Body of pancreas (tissue), 4 donors: ENCODE results near the gene ANAPC2. TPM values are rescaled to one million over a fixed set of nuclear protein-coding genes. Genes with fewer than 3 reads are reported as not detected.

Source experiments
- ATAC-seq: fragments of 150-250 bp; one replicate; pipeline ENCODE4 v1.9.1; 2016
- DNase-seq, 4 donors: peaks; one replicate each; pipeline ENCODE4 v3.0.0-alpha.2; 2019
- H3K27ac ChIP-seq, 4 donors: fragments of 200-600 bp; sonication (generic); 1 replicate in 3 of 4; 2 replicates in 1 of 4; pipeline versions ENCODE4 v1.5.1 to v1.6.1; 2016 to 2019; ENCODE audit warnings: mild to moderate bottlenecking in 1 of 4, mixed read lengths in 1 of 4, moderate library complexity in 1 of 4
- H3K27me3 ChIP-seq, 2 donors: fragments of 200-600 bp; sonication (generic); one replicate each; pipeline ENCODE4 v1.6.0; 2016; ENCODE audit warnings: mild to moderate bottlenecking in 1 of 2
- H3K36me3 ChIP-seq, 2 donors: fragments of 200-600 bp; sonication (generic); replicated peaks in 1 of 2; 2 replicates each; pipeline ENCODE4 v1.5.1; 2016; ENCODE audit warnings: low read depth in 2 of 2; ENCODE audit not compliant: insufficient read depth in 1 of 2
- H3K4me1 ChIP-seq: fragments of 200-600 bp; sonication (generic); one replicate; pipeline ENCODE4 v1.6.0; 2016
- H3K4me3 ChIP-seq, 2 donors: fragments of 200-600 bp; sonication (generic); 1 replicate in 1 of 2; 2 replicates in 1 of 2; pipeline ENCODE4 v1.5.1; 2016 to 2019
- H3K9me3 ChIP-seq, 3 donors: fragments of 200-600 bp; sonication (generic); 1 replicate in 2 of 3; 2 replicates in 1 of 3; pipeline ENCODE4 v1.5.1; 2016
- POLR2A ChIP-seq, 3 donors: fragments of 450-650 bp; IDR thresholded peaks; one replicate each; pipeline ENCODE4 v1.6.1; 2016; ENCODE audit warnings: antibody characterized with exemption in 3 of 3, mild to moderate bottlenecking in 2 of 3
- WGBS, 2 donors: methylation state at CpG; one replicate each; pipeline ENCODE4 v1.1.5; 2017; 5-methylcytosine and 5-hydroxymethylcytosine counted together
- intact Hi-C: fragments of 100-400 bp; cut with DNase I; formaldehyde crosslinking; loops from one replicate; pipeline ENCODE4 v1.15.1; 2023
- total RNA-seq, 2 donors: library from RNA; depleted of rRNA; stranded (reverse); fragments of >200 nt; gene quantifications; one replicate each; pipeline ENCODE4 v1.1.0, GENCODE V29; 2016
- TF ChIP-seq, protein P1 (sequence below), 7 experiments: fragments of 450-650 bp in 4 of 7; fragments of 200-600 bp in 3 of 7; sonication (generic) in 3 of 7; IDR thresholded peaks; one replicate each; pipeline ENCODE4 v1.5.1; 2016 to 2019; ENCODE audit warnings: antibody characterized with exemption in 7 of 7

The ANAPC2 gene
- 10 to 100 TPM; 24.1 to 51.7 TPM for total RNA-seq

DNA sequence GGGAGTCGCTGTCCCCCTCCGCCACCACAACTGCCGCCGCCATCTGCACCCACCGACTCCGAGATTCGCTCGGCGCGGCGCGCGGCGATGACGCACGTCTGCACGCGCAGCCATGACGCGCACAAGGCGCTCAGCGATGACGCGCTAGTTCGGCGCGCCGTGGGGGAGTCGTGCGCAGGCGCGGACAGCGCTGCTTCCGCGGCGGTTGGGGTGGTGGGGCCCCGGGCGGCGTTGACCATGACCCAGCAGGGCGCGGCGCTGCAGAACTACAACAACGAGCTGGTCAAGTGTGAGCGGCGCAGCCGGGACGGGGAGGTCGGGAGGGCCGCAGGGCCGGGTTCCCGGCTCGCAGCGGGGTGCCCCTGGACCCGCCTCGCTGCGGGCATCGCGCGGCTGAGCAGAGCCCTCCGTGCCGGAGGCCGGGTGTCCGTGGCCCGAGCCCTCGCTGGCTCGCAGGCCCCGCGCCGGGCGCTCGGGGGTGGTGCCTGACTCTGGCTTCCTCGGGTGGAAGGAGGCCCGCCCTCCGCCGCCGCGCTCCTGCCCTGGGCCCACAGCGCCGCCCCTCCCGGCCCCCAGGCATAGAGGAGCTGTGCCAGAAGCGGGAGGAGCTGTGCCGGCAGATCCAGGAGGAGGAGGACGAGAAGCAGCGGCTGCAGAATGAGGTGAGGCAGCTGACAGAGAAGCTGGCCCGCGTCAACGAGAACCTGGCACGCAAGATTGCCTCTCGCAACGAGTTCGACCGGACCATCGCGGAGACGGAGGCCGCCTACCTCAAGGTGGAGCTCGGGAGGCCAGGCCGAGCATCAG is at the start of gene ANAPC2, which contains the start of gene SSNA1:
Gene ANAPC2 (minus strand): TSS at position 71 of the 807 bp plus-strand sequence. CDS start 28 bp downstream, at position 43.
Gene SSNA1 (plus strand): TSS at position 187 of the 807 bp plus-strand sequence. CDS start 51 bp downstream, at position 238.
- intact Hi-C loops, result no loop called here
- DNase-seq, result peak; percentile 94
- Histone ChIP-seq H3K9me3 (no peaks in the 10 kb centered on the region), H3K27me3 (no peaks in the 10 kb centered on the region), H3K27ac (peak within 1 kb of the TSS; percentile 93 to 99 (median 95)), H3K4me1 (peaks cover 74% of the 10 kb centered on the region), H3K36me3 (peaks cover 3 to 6% of the 10 kb centered on the region in 2 donors), H3K4me3 (peak within 1 kb of the TSS; percentile 79 to 90)
- TF ChIP-seq, protein P1, sequence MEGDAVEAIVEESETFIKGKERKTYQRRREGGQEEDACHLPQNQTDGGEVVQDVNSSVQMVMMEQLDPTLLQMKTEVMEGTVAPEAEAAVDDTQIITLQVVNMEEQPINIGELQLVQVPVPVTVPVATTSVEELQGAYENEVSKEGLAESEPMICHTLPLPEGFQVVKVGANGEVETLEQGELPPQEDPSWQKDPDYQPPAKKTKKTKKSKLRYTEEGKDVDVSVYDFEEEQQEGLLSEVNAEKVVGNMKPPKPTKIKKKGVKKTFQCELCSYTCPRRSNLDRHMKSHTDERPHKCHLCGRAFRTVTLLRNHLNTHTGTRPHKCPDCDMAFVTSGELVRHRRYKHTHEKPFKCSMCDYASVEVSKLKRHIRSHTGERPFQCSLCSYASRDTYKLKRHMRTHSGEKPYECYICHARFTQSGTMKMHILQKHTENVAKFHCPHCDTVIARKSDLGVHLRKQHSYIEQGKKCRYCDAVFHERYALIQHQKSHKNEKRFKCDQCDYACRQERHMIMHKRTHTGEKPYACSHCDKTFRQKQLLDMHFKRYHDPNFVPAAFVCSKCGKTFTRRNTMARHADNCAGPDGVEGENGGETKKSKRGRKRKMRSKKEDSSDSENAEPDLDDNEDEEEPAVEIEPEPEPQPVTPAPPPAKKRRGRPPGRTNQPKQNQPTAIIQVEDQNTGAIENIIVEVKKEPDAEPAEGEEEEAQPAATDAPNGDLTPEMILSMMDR (IDR thresholded peaks at IDR 0.05), result peak in 4 of 7 experiments; percentile 49 to 63 (median 54)
- peak; percentile 86 to 87 (median 86) for TF ChIP-seq POLR2A (IDR thresholded peaks at IDR 0.05)
- 0% methylated on average over 6 to 94 of the region's 98 CpGs for WGBS, 2 donors
- ATAC-seq, result peak; percentile 87

GRCh38 chr9:137236936-137237421 is 48.6 kb upstream of the ANAPC2 start:
- ATAC-seq, result no peak
- Histone ChIP-seq H3K4me1 (peaks cover 37% of the 10 kb centered on the region), H3K27me3 (peaks cover 0 to 14% of the 10 kb centered on the region in 2 donors), H3K9me3 (no peaks in the 10 kb centered on the region), H3K27ac (peak overlapping the region in 2 of 4 donors; percentile 4 to 36), H3K36me3 (no peaks in the 10 kb centered on the region), H3K4me3 (no peak overlapping the region)
- intact Hi-C loops, result no loop called here
- TF ChIP-seq, protein P1 (IDR thresholded peaks at IDR 0.05), result no peak
- no peak for TF ChIP-seq POLR2A (IDR thresholded peaks at IDR 0.05)
- no peak for DNase-seq
- 35% methylated on average over 11 of the region's 11 CpGs; no CpG with 5 or more reads in 1 of the 2 donors for WGBS, 2 donors

DNA sequence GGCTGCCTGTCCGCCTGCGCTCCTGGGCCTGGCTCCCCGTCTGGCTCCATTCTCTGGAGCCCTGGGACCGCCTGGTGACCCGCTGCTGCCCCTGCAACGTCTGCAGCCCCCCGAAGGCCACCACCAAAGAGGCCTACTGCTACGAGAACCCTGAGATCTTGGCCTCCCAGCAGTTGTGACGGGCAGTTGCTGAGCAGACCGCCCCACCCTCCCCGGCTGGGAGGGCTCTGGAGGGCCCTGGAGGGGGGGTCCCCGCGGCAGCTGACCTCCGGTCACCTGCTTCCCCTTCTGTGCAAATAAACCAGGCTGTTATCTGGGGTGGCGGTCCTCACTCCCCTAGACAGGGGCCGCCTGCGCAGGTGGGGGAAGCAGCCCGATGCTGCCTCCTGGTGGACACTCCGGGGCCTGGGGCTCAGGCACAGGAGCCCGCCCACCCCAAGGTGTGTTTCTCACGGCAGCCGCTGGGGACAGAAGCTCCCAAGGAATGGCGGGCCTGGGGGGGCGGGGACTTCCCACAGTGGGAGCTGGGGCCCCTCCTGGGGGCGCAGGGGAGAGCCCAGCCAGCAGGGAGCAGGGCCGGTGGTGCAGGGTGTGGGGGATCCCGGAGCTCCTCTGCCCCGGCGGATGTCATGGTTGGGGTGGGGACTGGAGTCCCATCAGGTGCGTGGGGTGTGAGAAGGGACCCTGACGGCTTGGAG is 48.0 kb upstream of the ANAPC2 start:
- WGBS, 2 donors, result 14% methylated on average over 26 of the region's 31 CpGs; no CpG with 5 or more reads in 1 of the 2 donors
- Histone ChIP-seq H3K4me1 (peaks cover 37% of the 10 kb centered on the region), H3K4me3 (no peak overlapping the region), H3K36me3 (no peaks in the 10 kb centered on the region), H3K27ac (peak overlapping the region in 2 of 4 donors; percentile 4 to 36), H3K9me3 (no peaks in the 10 kb centered on the region), H3K27me3 (peaks cover 0 to 14% of the 10 kb centered on the region in 2 donors)
- ATAC-seq, result peak; percentile 37
- TF ChIP-seq, protein P1 (IDR thresholded peaks at IDR 0.05), result peak; percentile 99 to 100 (median 100)
- no peak for TF ChIP-seq POLR2A (IDR thresholded peaks at IDR 0.05)
- intact Hi-C loops, result no loop called here
- peak; percentile 89 to 93 (median 91) for DNase-seq

DNA sequence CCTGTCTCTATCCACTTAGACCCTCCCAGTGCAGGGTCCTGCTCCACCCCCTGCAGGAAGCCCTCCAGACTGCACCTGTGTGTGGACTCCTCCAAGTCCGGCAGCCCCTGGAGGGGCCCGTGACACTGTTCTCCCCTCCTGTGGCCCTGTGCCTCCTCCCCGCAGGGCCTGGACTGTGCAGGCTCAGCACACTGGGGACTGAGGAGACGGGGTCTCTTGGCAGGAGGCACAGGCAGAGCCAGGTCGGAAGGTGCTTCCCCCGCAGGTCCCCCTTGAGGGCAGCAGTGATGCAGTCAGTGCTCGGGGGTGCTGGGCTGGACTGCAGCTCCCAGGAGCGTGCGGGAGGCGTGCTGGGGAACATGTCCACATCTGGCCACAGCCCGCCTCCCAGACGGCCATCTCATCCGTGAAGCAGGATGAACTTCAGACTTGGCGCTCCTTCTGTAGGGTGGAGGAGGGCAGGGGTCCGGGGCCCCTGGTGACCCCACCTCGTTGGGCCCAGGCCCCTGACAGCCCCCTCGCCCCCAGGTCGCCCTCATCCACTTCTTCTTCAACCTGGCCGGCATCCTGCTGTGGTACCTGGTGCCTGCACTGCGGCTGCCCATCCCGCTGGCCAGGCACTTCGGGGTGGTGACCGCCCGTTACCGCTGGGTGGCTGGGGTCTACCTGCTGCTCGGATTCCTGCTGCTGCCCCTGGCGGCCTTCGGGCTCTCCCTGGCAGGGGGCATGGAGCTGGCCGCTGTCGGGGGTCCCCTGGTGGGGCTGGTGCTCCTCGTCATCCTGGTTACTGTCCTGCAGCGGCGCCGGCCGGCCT is 47.3 kb upstream of the ANAPC2 start:
- Histone ChIP-seq H3K27ac (no peak overlapping the region), H3K4me1 (peaks cover 37% of the 10 kb centered on the region), H3K9me3 (no peaks in the 10 kb centered on the region), H3K4me3 (no peak overlapping the region), H3K36me3 (no peaks in the 10 kb centered on the region), H3K27me3 (peaks cover 0 to 18% of the 10 kb centered on the region in 2 donors)
- no peak for DNase-seq
- no peak for ATAC-seq
- TF ChIP-seq, protein P1 (IDR thresholded peaks at IDR 0.05), result no peak
- no peak for TF ChIP-seq POLR2A (IDR thresholded peaks at IDR 0.05)
- WGBS, 2 donors, result 64 to 68% methylated on average over 11 to 29 of the region's 35 CpGs
- intact Hi-C loops, result no loop called here
